Esophagus muscularis mucosa (tissue), 4 donors: Measurements from ENCODE around the gene PNPLA3.

Source experiments
- CTCF ChIP-seq, 3 experiments: fragments of 200-600 bp in 2 of 3; fragments of 450-650 bp in 1 of 3; sonication (generic) in 2 of 3; IDR thresholded peaks; one replicate each; pipeline ENCODE4 v1.5.1; 2017 to 2019; ENCODE audit warnings: antibody characterized with exemption in 3 of 3, mild to moderate bottlenecking in 2 of 3, moderate library complexity in 1 of 3
- EP300 ChIP-seq: sonication (generic); formaldehyde crosslinking; IDR thresholded peaks from one replicate; pipeline ENCODE4 v1.6.1; 2017; ENCODE audit warnings: antibody characterized with exemption
- POLR2A ChIP-seq: fragments of 450-650 bp; IDR thresholded peaks from one replicate; pipeline ENCODE4 v1.6.1; 2017; ENCODE audit warnings: antibody characterized with exemption, moderate library complexity, mild to moderate bottlenecking, low read depth
- POLR2AphosphoS5 ChIP-seq, 2 donors: sonication (generic); formaldehyde crosslinking; IDR thresholded peaks; one replicate each; pipeline ENCODE4 v1.6.1; 2017; ENCODE audit warnings: antibody characterized with exemption in 2 of 2

DNA sequence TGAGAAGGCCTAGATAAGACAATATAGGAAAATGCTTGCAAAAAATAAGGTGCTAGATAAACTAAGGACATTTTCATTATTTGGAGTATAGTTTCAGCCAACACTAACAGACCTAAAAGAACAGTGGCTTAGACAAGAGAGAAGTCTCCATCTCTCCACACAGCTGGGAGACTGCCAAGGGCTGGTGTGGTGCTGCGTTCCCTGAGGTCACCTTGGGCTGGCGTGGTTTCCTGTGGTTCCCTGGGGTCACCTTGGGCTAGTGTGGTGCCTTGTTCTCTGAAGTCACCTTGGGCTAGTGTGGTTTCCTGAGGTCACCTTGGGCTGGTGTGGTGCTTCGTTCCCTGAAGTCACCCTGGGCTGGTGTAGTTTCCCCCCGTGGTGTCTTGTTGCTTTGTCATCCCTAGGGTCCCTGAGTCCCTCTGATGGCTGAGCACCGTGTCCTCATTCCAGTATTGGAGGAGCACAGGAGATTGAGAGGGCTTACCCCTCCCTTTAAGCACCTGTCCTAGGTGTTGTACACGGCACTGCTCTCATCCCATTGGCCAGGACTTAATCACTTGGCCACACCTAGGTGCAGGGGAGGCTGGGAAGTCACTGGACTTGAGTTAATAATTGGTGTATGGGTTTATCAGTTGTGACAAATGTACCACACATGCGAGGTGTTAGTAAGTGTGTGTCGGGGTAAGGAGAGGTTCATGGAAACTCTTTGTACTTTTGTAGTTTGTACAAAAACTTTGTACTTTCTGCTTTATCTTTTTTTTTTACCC lies 46.6 kb downstream of the PNPLA3 start:
- TF ChIP-seq CTCF (IDR thresholded peaks at IDR 0.05), result no peak
- no peak for TF ChIP-seq POLR2AphosphoS5 (IDR thresholded peaks at IDR 0.05)
- no peak for TF ChIP-seq EP300
- TF ChIP-seq POLR2A, result no peak
